Measurements from ENCODE around the gene ATF4.
"Not testable (repeated sequence)": the region's sequence is repeated elsewhere in the genome, so short reads cannot be mapped to it uniquely, and the experiment has no call there.

Gene ATF4

DNA sequence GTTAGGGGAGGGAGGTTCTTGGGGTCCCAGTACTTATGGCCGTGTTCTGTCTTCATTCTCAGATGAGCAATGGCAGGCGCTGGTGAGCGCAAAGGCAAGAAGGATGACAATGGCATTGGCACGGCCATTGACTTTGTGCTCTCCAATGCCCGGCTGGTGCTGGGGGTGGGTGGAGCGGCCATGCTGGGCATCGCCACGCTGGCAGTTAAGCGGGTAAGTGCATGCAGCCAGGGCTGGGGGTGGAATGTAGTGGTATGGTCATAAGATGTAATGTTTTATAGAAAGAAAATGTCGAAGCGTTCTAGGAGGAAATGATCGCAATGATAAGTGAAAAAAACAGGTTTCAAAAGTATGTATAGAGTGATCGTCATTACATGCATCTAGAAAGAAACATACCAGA, 9.1 kb upstream of the ATF4 start:
- no peak for DNase-seq (ENCODE audit: low read depth)

DNA sequence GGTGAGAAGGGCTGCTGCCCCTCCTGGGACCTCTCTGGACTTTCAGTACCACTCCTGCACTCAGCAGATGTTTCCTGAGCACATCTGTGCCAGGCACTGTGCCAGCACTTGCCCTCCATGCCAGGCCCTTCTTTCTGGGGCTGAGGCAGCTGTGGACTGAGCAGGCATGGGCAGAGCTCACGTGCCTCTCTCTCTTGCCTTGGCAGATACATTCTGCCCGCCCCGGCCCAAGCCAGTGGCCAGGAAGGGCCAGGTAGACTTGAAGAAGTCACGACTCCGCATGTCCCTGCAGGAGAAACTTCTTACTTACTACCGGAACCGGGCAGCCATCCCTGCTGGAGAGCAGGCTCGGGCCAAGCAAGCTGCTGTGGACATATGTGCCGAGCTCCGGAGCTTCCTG, 8.3 kb upstream of the ATF4 start:
- DNase-seq (ENCODE audit: low read depth) = no peak

DNA sequence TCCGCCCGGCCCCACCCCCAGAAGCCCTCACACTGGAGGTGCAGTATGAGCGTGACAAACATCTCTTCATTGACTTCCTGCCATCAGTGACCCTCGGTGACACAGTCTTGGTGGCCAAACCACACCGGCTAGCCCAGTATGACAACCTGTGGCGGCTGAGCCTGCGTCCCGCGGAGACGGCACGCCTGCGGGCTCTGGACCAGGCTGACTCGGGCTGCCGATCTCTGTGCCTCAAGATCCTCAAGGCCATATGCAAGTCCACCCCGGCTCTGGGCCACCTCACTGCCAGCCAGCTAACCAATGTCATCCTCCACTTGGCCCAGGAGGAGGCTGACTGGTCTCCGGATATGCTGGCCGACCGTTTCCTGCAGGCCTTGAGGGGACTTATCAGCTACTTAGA, 6.6 kb upstream of the ATF4 start:
- no peak for DNase-seq (ENCODE audit: low read depth)

DNA sequence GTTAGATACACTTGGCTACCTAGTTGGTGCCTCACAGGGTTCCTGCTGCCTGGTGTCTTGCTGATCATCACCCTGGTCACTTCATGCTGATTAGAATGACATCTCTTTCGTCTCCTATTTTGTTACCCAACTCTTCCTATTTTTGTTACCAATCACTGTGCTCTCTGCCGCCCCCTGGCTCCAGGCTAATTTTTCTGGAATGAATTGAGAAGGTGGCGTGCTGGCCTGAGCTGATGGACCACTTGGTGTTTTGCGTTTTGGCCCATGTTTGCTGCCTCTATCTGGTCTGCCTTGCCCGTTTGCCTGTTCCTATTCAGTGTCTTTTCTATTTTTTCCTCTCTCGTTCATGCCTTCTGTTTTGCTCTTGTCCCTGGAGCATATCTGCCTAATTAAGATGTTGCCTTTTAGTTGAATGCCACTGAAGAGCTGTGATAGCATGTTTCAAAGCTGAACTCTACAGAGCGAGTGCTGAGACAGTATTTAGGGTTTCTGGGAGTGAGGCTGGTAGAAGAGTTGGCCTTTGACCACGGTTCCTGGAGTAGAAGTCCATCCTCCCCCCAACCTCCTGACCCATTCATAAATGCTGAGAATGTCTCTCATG, 5.9 kb upstream of the ATF4 start:
- DNase-seq (ENCODE audit: low read depth) = no peak

DNA sequence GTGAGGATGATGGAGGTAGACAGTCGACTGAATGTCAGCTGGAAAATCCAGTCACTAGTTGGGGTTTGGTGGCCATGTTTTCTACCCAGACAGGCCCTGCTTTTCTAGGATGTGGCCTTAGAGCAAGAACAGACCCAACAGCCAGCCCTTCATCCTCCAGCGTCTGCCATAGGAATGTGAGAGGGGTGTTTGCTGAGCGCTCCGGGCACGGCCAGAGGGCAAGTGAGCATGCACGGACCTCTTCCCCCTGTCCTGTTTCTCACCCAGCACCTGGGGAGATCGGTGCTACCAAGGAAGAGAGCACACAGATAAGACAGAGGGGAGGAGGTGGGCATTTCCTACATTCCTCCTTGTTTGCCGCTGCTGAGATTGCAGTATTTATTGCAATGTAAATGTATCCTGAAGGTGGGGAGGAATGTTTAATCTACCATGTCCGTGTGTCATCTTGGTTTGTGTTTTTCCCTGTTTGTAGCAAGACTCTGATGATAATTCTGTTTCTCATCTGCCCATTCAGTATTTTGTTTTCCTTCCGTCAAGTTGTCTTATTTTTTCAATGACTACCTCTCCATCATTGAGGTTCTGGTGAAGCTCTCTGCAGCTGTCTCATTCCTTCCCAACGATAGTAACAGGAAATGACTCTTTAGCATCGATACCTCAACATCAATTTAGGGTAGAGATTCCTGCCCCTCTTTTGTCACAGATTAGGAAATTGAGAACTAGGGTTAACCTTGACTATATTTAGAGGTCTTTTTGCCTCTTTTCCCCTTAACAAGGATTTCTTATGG, 4.9 kb upstream of the ATF4 start:
- no peak for DNase-seq (ENCODE audit: low read depth)

DNA sequence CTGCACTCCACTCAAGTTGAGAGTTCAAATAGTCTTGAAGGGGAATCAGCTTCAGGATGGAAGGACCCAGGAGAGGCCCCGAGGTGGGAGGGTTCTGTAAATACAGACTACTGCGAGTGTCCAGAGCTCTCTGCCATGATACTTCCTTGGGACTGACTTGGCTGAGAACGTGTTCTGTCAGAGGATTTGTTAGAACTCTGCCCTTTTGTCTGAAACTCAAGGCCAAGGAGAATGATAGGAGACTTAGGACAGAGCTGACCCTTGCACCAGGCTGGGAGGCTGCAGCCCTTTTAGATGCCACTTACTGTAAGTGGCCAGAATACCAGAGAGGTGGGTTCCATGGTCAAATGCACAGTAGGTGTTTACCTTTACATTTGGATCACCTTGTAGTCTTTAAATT, 2.9 kb upstream of the ATF4 start:
- DNase-seq (ENCODE audit: low read depth) = no peak

DNA sequence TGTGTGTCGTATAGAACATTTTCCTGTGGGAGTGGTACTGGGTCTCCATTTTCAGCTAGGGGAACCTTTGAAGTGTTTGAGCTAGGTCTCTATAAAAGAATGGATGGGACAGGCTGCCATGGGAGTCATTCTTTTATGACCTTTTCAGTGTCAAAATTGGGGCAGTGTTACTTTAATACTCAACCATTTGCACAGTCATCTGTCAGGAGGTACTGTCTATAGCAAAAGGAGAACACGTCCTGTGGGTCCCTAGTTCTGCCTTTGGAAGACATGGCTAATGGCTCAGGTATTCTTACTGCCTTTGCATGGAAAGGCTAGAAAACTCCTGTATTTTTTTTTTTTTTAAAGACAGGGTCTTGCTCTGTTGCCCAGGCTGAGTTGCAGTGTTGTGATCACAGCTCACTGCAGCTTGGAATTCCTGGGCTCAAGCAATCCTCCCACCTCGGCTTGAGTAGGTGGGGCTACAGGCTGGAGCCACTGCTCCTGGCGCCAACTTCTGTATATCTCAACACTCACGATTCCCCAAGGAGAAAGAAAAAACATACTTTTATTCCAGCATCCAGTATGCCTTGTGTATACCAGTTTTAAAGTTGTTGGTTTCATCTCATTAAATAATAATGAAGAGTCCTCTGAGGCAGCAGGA, 2.1 kb upstream of the ATF4 start:
- DNase-seq (ENCODE audit: low read depth) = no peak

DNA sequence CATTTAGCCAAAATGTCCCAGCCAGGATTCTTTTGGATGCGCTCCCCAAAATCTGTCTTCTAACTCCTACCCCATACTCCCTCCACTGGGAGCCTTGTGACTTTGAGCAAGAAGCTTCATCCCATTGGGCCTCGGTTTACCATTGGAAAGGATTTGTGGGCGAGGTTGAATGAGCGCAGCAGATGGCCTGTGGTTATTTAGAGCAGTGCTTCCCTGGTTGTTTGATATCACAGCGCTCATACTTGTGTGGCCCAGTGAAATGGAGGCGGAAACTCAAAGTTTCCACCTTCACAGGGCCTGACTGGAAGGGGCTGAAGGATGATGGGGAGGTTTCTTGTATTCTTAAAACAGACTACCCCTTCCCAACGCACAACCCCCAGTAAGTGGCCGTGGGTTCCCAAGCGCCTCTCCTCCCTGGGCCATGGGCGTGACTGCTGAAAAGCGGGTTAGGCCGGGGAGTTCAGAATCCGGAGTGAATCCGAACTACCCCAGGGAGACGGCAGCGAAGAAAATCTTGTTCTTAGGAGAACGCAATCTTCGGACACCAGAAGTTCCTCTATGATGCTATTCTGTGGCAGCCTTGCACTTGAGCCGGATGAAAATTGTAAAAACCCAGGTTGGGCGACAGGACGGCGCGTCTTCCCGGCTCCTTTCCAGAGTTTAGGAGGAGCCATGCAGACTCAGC, 1.2 kb upstream of the ATF4 start:
- no peak for DNase-seq (ENCODE audit: low read depth)

DNA sequence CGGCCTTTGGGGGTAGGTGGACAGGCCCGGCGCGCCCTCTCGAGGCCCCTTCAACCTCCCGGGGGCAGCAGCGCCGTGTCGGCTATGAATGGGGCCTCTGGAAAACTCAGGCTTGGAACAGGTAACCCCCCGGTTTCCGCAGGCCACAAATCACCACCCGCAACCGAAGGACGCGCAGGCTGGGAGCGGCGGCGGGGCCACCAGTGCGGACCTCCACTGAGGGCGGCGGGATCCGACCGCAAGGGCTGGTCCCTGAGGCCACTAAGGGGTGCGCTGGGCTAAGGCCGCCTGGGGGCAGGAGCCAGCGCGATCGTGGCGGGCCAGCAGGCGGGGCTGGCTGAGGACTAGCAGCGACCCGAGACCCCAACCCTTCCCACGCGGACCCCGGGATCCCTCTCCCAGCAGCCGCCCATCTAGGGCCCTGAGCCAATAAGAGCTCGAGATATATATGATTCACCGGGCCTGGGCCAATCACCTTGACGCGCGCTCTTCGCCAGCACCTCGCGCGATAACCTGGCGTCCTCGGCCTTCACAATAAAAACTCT, 609 bp upstream of the ATF4 start:
- DNase-seq (ENCODE audit: low read depth) = no peak

DNA sequence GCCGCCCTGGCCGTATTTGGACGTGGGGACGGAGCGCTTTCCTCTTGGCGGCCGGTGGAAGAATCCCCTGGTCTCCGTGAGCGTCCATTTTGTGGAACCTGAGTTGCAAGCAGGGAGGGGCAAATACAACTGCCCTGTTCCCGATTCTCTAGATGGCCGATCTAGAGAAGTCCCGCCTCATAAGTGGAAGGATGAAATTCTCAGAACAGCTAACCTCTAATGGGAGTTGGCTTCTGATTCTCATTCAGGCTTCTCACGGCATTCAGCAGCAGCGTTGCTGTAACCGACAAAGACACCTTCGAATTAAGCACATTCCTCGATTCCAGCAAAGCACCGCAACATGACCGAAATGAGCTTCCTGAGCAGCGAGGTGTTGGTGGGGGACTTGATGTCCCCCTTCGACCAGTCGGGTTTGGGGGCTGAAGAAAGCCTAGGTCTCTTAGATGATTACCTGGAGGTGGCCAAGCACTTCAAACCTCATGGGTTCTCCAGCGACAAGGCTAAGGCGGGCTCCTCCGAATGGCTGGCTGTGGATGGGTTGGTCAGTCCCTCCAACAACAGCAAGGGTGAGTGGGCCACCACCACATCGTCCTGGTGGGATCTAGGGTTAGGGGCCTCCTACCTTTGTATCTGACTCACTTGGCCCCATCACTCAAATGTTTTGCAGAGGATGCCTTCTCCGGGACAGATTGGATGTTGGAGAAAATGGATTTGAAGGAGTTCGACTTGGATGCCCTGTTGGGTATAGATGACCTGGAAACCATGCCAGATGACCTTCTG, 934 bp downstream of the ATF4 start:
- not testable (repeated sequence) for DNase-seq (ENCODE audit: low read depth)

DNA sequence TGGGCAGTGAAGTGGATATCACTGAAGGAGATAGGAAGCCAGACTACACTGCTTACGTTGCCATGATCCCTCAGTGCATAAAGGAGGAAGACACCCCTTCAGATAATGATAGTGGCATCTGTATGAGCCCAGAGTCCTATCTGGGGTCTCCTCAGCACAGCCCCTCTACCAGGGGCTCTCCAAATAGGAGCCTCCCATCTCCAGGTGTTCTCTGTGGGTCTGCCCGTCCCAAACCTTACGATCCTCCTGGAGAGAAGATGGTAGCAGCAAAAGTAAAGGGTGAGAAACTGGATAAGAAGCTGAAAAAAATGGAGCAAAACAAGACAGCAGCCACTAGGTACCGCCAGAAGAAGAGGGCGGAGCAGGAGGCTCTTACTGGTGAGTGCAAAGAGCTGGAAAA, 1.7 kb downstream of the ATF4 start:
- DNase-seq (ENCODE audit: low read depth) = not testable (repeated sequence)

DNA sequence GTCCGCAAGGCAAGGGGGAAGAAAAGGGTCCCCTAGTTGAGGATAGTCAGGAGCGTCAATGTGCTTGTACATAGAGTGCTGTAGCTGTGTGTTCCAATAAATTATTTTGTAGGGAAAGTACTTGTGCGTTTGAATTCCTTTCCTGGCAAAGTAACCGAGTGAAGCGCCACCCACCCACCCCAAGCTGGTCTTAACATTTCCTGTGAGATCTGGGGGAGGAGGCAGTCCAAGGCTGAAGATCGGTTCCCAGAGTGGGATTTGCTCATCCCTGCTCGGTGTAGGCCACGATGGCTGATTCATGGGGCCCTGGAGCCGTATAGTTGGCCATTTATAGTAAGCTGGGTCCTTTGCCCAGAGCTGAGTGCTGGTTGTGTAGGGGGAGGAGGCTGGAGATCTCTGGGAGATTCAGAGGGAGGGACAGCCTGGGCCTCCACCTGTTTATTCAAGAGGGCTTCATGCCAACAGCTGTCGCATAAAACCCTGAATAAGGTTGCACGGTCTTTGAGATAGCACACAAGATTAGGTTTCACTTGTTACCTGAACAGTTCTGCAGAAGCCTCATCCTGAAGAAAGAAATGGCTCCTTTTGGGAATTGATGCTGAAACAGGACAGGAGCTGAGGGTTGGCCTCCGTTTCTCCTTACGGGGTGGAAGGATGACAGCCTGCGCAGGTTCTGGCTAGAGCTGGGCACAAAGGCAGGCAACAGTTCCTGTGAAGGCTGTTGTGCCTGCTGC, 2.4 kb downstream of the ATF4 start:
- DNase-seq (ENCODE audit: low read depth) = no peak

DNA sequence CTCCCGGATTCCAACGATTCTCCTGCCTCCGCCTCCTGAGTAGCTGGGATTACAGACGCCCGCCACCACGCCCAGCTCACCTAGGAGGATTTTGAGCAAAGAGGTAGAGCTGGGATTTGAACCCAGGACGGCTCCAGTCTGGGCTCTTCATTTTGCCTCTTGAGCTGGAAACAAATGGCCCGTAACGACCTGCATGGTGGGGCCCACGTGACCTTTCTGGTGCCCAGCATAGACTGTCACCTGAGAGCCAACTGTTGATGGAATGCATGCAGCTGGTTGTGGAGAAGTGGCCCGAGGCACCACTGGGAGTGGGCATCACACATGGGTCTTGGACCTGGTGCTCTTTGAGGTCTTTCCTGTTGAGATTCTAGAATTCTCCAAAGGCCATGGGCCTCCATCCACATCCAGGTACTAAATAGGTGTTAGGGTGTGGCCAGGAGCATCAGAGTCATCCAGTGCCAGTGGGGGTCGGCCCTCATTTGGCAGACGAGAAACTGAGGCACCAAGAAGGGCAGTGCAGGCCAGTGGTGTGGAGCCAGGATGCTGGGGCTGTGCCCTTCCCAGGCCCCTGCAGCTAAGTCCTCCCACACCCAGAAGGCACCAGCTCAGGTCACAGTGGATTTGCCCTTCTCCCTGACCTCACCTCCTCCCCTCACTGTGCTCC, 3.9 kb downstream of the ATF4 start:
- DNase-seq (ENCODE audit: low read depth) = no peak

DNA sequence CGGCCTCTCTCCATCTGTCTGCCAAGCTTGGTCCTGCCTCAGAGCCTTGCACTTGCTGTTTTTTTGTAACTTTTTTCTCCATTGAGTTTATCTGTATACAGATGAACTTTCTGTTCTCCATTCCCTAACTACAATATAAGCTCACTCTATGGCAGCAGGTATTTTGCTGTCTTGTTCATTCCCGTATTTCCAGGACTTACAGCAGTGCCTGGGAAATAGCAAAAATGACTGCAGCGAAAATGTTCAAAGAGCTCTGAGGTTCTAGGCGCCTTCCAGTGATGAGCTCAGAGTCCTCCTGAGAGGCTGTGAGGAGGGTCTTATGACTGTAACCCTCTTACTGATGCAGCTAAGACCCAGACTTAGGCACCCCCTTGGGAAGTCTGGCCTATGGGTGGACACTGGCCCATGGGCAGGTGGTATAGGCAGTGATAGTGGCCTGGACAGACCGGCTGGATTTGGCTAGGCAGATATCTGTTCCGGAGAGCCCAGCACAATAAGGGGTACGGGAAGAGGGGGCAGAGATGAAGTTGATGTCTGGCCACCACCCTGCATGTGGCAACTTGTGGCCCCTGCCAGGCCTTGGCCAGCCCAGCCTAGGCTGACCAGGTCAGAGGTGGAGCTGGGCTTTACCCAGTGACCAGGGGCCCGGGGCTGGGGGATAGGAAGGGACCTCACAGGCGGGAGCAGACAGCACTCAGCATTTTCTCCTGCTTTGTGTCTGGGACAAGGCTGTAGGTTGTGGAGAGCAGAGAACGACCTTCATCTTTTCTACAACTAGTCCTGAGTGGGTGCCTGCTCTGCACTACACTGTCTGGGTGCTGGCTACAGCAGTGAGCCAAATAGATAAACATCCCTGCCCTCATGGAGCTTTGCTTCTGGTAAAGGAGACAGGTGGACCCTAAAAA, 4.6 kb downstream of the ATF4 start:
- no peak for DNase-seq (ENCODE audit: low read depth)

DNA sequence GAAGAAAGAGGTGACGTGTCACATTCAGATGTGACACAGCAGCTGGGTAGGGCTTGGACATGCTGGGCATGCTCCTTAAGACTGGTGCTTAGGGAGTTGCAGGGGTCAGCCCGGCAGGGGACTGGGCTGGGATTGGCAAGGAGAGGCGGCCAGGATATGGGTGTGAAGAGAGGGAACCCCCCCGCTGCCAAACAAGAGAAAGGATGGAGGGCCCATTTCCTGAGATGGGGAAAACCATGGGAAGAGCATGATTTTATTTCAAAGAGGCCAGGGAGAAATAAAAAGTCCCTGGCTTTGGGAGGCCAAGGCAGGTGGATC, 5.3 kb downstream of the ATF4 start:
- no peak for DNase-seq (ENCODE audit: low read depth)

DNA sequence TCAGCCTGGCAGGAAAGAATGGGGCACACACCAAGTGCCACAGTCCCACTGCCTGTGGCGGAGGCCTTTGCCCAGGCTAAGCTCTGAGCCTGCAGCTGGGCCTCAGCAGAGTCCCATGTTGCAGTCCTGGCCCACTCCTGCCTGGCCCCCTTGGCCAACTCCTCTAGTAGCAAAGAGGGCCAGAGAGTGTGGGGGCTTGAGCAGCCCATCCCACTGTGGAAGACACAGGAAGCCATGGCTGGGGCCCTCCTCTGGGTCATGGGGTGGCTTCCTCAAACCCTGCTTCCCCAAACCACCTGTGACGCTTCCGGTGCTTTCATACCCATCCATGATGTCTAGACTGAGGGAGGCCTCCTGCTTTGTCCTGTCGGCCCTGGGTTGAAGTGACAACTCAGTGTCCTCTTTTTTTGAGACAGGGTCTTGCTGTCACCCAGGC, 6.4 kb downstream of the ATF4 start:
- no peak for DNase-seq (ENCODE audit: low read depth)

DNA sequence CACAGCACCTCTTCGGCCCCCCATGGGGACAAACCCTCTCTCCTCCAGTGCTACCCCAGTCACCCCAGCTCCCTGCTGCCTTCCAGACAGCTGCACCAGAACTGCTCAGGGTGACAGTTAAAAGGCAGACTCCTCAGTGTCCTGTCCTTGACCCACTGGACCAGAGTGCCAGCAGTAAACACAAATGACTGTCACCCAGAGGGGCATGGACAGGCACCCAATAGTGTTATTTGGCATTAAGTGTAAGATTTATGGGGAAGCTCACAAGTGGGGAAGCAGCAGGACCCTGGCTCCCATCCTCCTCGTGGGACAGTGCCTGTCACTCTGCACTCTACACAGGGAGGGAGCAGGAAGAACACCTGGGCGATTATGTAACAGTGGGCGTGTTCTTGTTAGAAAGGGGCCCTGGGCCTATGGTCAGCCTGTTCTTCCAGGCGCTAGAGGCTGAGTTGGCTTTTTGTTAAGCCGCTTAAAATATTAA, 7.2 kb downstream of the ATF4 start:
- no peak for DNase-seq (ENCODE audit: low read depth)

DNA sequence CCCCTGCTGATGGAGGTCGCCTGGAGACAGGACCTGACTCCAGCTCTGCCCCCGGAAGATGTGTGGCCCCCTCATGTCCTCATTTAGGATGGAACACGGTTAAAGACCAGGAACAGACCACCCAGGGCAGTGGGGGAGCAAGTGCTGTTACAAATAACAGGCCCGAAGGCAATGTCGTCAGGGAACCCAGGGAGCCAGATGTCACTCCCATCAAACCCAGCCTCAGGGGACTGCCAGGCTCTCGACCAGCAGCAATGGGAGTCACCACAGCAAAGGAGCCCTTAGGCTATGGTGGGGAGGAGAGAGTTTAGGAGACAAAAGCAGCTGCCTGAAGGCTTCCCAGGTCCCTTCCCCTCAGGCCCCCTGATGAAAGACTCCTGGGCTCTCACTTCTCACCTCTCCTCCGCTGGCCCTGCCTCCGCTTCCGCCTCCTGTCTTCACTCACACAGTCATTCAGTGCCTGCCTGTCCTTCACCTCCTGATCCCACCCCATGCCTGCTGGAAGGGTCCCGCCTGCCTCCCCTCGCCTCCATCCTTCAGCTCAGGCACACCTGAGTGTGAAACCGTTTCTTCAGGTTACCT, 7.8 kb downstream of the ATF4 start:
- no peak for DNase-seq (ENCODE audit: low read depth)
